T-cell (primary cell): ENCODE results near the gene GATC. TPM values are rescaled to one million over a fixed set of nuclear protein-coding genes. Genes with fewer than 3 reads are reported as not detected.
A peak's percentile ranks its signal among the peaks of the same experiment; 100 is the strongest.
"Not testable (repeated sequence)": the region's sequence is repeated elsewhere in the genome, so short reads cannot be mapped to it uniquely, and the experiment has no call there.

Experiments
- ATAC-seq, 4 experiments: fragments of 200-7000 bp in 3 of 4; fragments of 150-1000 bp in 1 of 4; cut with Tn5 transposase; replicated peaks in 1 of 4; 1 replicate in 3 of 4; 2 replicates in 1 of 4; pipeline ENCODE4 v1.10.0; 2021; ENCODE audit warnings: moderate library complexity in 3 of 4, mild to moderate bottlenecking in 2 of 4, moderate number of reproducible peaks in 1 of 4
- CTCF ChIA-PET, 2 donors: fragments of 300-600 bp; sonication (Branson Sonifier 250); formaldehyde crosslinking; loops; one replicate each; lab custom pipeline; 2022; ENCODE audit warnings: antibody characterized with exemption in 2 of 2; lab: Charles Lee
- POLR2A ChIA-PET, 2 donors: fragments of 300-600 bp; sonication (Branson Sonifier 250); formaldehyde crosslinking; loops; one replicate each; lab custom pipeline; 2022; ENCODE audit warnings: antibody characterized with exemption in 2 of 2; lab: Charles Lee
- DNase-seq, 35 experiments: peaks; one replicate each; pipeline versions ENCODE4 v3.0.0 to v3.0.0-alpha.2; 2013 to 2023
- H3K27ac ChIP-seq: one replicate; pipeline ENCODE4 v1.5.1; 2013; ENCODE audit warnings: low read length
- H3K27me3 ChIP-seq, 2 experiments: replicated peaks in 1 of 2; 1 replicate in 1 of 2; 2 replicates in 1 of 2; pipeline versions ENCODE4 v1.6.1 to v1.7.0; 2013; ENCODE audit warnings: low read length in 1 of 2, mixed read lengths in 1 of 2; ENCODE audit not compliant: control insufficient read depth in 2 of 2, insufficient read depth in 2 of 2; ENCODE audit errors: extremely low read depth in 1 of 2
- H3K36me3 ChIP-seq, 2 donors: 1 replicate in 1 of 2; 2 replicates in 1 of 2; pipeline versions ENCODE4 v1.6.1 to v1.7.0; 2013; ENCODE audit warnings: low read length in 1 of 2; ENCODE audit not compliant: control insufficient read depth in 2 of 2, insufficient read depth in 1 of 2; ENCODE audit errors: extremely low read depth in 1 of 2
- H3K4me1 ChIP-seq, 2 experiments: 1 replicate in 1 of 2; 2 replicates in 1 of 2; pipeline versions ENCODE4 v1.6.1 to v1.7.0; 2013; ENCODE audit warnings: low read length in 2 of 2, mixed read lengths in 1 of 2; ENCODE audit not compliant: insufficient read depth in 2 of 2, control insufficient read depth in 1 of 2; ENCODE audit errors: extremely low read depth in 1 of 2
- H3K4me3 ChIP-seq, 2 donors: 1 replicate in 1 of 2; 2 replicates in 1 of 2; pipeline versions ENCODE4 v1.5.1 to v1.7.0; 2013; ENCODE audit warnings: mild to moderate bottlenecking in 2 of 2, low read length in 1 of 2, moderate library complexity in 1 of 2; ENCODE audit not compliant: control insufficient read depth in 1 of 2; ENCODE audit errors: extremely low read depth in 1 of 2
- H3K9me3 ChIP-seq: 2 replicates; pipeline ENCODE4 v1.7.0; 2013
- H3K27ac Mint-ChIP-seq, 2 donors: one replicate each; pipeline ENCODE4 v1.8.0; 2020 to 2021; ENCODE audit warnings: mild to moderate bottlenecking in 2 of 2, mixed read lengths in 2 of 2
- H3K27me3 Mint-ChIP-seq, 2 donors: one replicate each; pipeline ENCODE4 v1.8.0; 2021 to 2022; ENCODE audit warnings: mixed read lengths in 2 of 2
- H3K36me3 Mint-ChIP-seq: one replicate; pipeline ENCODE4 v1.8.0; 2021; ENCODE audit warnings: mixed read lengths
- H3K4me1 Mint-ChIP-seq, 3 donors: one replicate each; pipeline ENCODE4 v1.8.0; 2020 to 2022; ENCODE audit warnings: mixed read lengths in 3 of 3, mild to moderate bottlenecking in 1 of 3
- H3K4me3 Mint-ChIP-seq, 3 donors: one replicate each; pipeline ENCODE4 v1.8.0; 2020 to 2022; ENCODE audit warnings: mild to moderate bottlenecking in 3 of 3, mixed read lengths in 3 of 3, moderate library complexity in 3 of 3
- H3K9me3 Mint-ChIP-seq, 3 donors: one replicate each; pipeline ENCODE4 v1.8.0; 2020 to 2022; ENCODE audit warnings: mixed read lengths in 3 of 3
- WGBS: methylation state at CpG from one replicate; pipeline ENCODE4 v1.1.5; 2013; ENCODE audit warnings: missing lambda C conversion rate; ENCODE audit not compliant: insufficient coverage; 5-methylcytosine and 5-hydroxymethylcytosine counted together
- total RNA-seq, 35 experiments: library from RNA in 6 of 35; stranded (reverse) in 6 of 35; fragments of 120-200 nt in 1 of 35; gene quantifications; one replicate each; pipeline versions ENCODE4 v1.2.1 to v1.2.4 and lab custom pipeline; 2013 to 2026

The GATC gene
- total RNA-seq, 5 donors from 2014 or later (not counting 1 experiment from before 2014, with no cell fraction given): 15.9 to 47.2 (median 30.3) TPM

GRCh38 chr12:120481022-120481767, 35.0 kb downstream of the GATC start:
- ChIA-PET CTCF (interaction anchor here (0.5 to 0.7 kb wide), 3 partner anchors 23 to 65 kb away, joined by 3 to 6 read pairs (median 3); no protein-coding TSS in a partner anchor), POLR2A (interaction anchor here in 1 of 2 donors (0.7 kb wide), 1 partner anchor 18 kb away, joined by 3 read pairs; no protein-coding TSS in a partner anchor)
- Histone ChIP-seq H3K27ac (peak overlapping the region; percentile 62), H3K36me3 (peaks cover 0 to 2% of the 10 kb centered on the region in 2 donors), H3K27me3 (no peaks in the 10 kb centered on the region), H3K4me1 (peaks cover 0 to 32% of the 10 kb centered on the region in 2 experiments), H3K9me3 (no peaks in the 10 kb centered on the region), H3K4me3 (no peak overlapping the region)
- H3K27ac Mint-ChIP-seq: peak overlapping the region; percentile 48 to 74
- no peaks in the 10 kb centered on the region for H3K27me3 Mint-ChIP-seq
- no peaks in the 10 kb centered on the region for H3K9me3 Mint-ChIP-seq
- ATAC-seq (peak; percentile 27 to 72 (median 58)), DNase-seq (peak in 2 of 35 experiments; percentile 14 to 61)
- no peaks in the 10 kb centered on the region for H3K36me3 Mint-ChIP-seq
- H3K4me3 Mint-ChIP-seq: peak overlapping the region in 1 of 3 donors; percentile 24
- H3K4me1 Mint-ChIP-seq: peaks cover 13 to 24% (median 14%) of the 10 kb centered on the region in 3 donors
- 64% methylated on average over 3 of the region's 9 CpGs for WGBS

GRCh38 chr12:120483621-120484020, 37.4 kb downstream of the GATC start:
- Histone ChIP-seq H3K9me3 (no peaks in the 10 kb centered on the region), H3K36me3 (peaks cover 0 to 2% of the 10 kb centered on the region in 2 donors), H3K27me3 (no peaks in the 10 kb centered on the region), H3K4me1 (peaks cover 0 to 32% of the 10 kb centered on the region in 2 experiments), H3K4me3 (no peak overlapping the region), H3K27ac (no peak overlapping the region)
- 100% methylated on average over 1 of the region's 1 CpG for WGBS
- no peak for DNase-seq
- no peak for ATAC-seq
- H3K27me3 Mint-ChIP-seq: no peaks in the 10 kb centered on the region
- H3K4me1 Mint-ChIP-seq: peaks cover 13 to 22% (median 14%) of the 10 kb centered on the region in 3 donors
- H3K36me3 Mint-ChIP-seq: no peaks in the 10 kb centered on the region
- ChIA-PET POLR2A (interaction anchor here in 1 of 2 donors (0.7 kb wide), 1 partner anchor 20 kb away, joined by 5 read pairs; no protein-coding TSS in a partner anchor), CTCF (interaction anchor here in 1 of 2 donors (0.6 to 1.1 kb wide), 3 partner anchors 15 to 864 kb away, joined by 3 to 8 read pairs (median 5); partner anchors contain the start of gene SRSF9)
- H3K4me3 Mint-ChIP-seq: no peak overlapping the region
- no peaks in the 10 kb centered on the region for H3K9me3 Mint-ChIP-seq
- H3K27ac Mint-ChIP-seq: no peak overlapping the region

GRCh38 chr12:120485961-120486881, 40.0 kb downstream of the GATC start:
- no peak overlapping the region for H3K4me3 ChIP-seq
- Mint-ChIP-seq H3K9me3 (no peaks in the 10 kb centered on the region), H3K27me3 (no peaks in the 10 kb centered on the region), H3K4me3 (no peak overlapping the region), H3K27ac (no peak overlapping the region), H3K36me3 (no peaks in the 10 kb centered on the region), H3K4me1 (peaks cover 0 to 5% (median 1%) of the 10 kb centered on the region in 3 donors)
- WGBS: 100% methylated on average over 2 of the region's 7 CpGs
- CTCF ChIA-PET: no interaction called here
- H3K4me1 ChIP-seq: peaks cover 0 to 10% of the 10 kb centered on the region in 2 experiments
- DNase-seq (no peak), ATAC-seq (no peak)
- no peaks in the 10 kb centered on the region for H3K27me3 ChIP-seq
- POLR2A ChIA-PET: no interaction called here
- H3K36me3 ChIP-seq: peaks cover 0 to 2% of the 10 kb centered on the region in 2 donors
- H3K27ac ChIP-seq: no peak overlapping the region
- H3K9me3 ChIP-seq: no peaks in the 10 kb centered on the region

- H3K36me3 Mint-ChIP-seq, H3K4me3 ChIP-seq, H3K27me3 ChIP-seq, H3K4me1 ChIP-seq, H3K9me3 Mint-ChIP-seq, H3K27ac Mint-ChIP-seq, DNase-seq, H3K4me3 Mint-ChIP-seq, H3K4me1 Mint-ChIP-seq, H3K27ac ChIP-seq, H3K27me3 Mint-ChIP-seq, POLR2A ChIA-PET, ATAC-seq, H3K9me3 ChIP-seq, H3K36me3 ChIP-seq: not testable (repeated sequence)
- CTCF ChIA-PET: interaction anchor here in 1 of 2 donors (0.7 kb wide), 1 partner anchor 71 kb away, joined by 3 read pairs; no protein-coding TSS in a partner anchor
- 97% methylated on average over 3 of the region's 7 CpGs for WGBS
Observed at GRCh38 chr12:120487552-120487951, 41.3 kb downstream of the GATC start.

DNA sequence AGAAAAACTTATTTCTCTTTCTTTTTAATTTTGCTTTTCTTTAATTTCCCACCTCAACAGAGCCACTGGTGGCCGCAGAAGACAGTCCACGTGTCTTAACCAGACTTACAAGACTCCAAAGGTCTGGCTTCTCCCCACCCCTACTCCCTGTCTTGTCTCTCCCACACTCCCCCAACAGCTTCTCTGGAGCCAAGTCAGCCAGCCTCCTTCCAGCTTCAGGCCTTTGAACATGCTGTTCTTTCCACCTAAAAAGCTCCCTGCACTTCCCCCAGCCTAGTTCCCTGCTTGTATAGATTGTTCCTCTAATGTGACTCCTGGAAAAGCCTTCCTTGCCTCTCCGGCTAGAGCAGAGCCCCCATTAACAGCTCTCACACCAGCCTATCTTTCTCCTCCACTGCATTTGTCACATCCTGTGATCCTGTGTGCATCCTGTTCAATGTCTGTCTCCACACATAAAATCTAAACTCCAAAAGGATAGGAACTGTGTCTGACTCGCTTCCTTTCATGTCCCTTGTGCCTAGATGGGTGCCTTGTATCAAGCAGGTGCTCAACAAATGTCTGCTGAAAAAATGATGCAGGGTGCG, 41.9 kb downstream of the GATC start:
- POLR2A ChIA-PET: no interaction called here
- ATAC-seq (no peak), DNase-seq (no peak)
- CTCF ChIA-PET: no interaction called here
- Mint-ChIP-seq H3K4me3 (no peak overlapping the region), H3K27me3 (no peaks in the 10 kb centered on the region), H3K4me1 (no peaks in the 10 kb centered on the region), H3K36me3 (no peaks in the 10 kb centered on the region), H3K27ac (no peak overlapping the region), H3K9me3 (no peaks in the 10 kb centered on the region)
- Histone ChIP-seq H3K36me3 (no peaks in the 10 kb centered on the region), H3K27me3 (no peaks in the 10 kb centered on the region), H3K4me1 (no peaks in the 10 kb centered on the region), H3K4me3 (no peak overlapping the region), H3K9me3 (no peaks in the 10 kb centered on the region), H3K27ac (no peak overlapping the region)
- WGBS: 80% methylated on average over 5 of the region's 5 CpGs

DNA sequence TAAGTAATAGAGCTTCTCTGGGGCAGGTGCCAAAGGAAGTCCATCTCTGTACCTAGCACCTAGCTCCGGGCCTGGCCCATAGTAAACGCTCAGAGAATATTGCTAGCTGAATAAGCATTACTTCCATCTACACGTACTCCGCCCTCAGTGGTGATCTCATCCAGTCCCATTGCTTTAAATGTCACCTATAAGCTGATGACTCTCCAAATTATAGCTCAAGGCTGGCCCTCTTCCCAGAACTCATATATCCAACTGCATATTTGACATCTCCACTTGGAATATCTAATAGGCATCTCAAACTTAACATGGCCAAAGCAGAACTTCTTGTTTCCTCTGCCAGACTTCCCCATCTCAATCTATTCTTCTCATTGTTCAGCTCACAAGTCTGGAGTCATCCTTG, 42.8 kb downstream of the GATC start:
- H3K27me3 ChIP-seq: no peaks in the 10 kb centered on the region
- Mint-ChIP-seq H3K27ac (no peak overlapping the region), H3K9me3 (no peaks in the 10 kb centered on the region), H3K4me1 (no peaks in the 10 kb centered on the region), H3K4me3 (no peak overlapping the region), H3K36me3 (no peaks in the 10 kb centered on the region), H3K27me3 (no peaks in the 10 kb centered on the region)
- H3K4me1 ChIP-seq: no peaks in the 10 kb centered on the region
- ATAC-seq: no peak
- 98% methylated on average over 4 of the region's 4 CpGs for WGBS
- no peak for DNase-seq
- ChIA-PET POLR2A (no interaction called here), CTCF (no interaction called here)
- no peaks in the 10 kb centered on the region for H3K36me3 ChIP-seq
- no peaks in the 10 kb centered on the region for H3K9me3 ChIP-seq
- H3K27ac ChIP-seq: no peak overlapping the region
- H3K4me3 ChIP-seq: no peak overlapping the region
